Measurements from ENCODE around the gene PKDCC.
A peak's percentile ranks its signal among the peaks of the same experiment; 100 is the strongest.

PKDCC gene

DNA sequence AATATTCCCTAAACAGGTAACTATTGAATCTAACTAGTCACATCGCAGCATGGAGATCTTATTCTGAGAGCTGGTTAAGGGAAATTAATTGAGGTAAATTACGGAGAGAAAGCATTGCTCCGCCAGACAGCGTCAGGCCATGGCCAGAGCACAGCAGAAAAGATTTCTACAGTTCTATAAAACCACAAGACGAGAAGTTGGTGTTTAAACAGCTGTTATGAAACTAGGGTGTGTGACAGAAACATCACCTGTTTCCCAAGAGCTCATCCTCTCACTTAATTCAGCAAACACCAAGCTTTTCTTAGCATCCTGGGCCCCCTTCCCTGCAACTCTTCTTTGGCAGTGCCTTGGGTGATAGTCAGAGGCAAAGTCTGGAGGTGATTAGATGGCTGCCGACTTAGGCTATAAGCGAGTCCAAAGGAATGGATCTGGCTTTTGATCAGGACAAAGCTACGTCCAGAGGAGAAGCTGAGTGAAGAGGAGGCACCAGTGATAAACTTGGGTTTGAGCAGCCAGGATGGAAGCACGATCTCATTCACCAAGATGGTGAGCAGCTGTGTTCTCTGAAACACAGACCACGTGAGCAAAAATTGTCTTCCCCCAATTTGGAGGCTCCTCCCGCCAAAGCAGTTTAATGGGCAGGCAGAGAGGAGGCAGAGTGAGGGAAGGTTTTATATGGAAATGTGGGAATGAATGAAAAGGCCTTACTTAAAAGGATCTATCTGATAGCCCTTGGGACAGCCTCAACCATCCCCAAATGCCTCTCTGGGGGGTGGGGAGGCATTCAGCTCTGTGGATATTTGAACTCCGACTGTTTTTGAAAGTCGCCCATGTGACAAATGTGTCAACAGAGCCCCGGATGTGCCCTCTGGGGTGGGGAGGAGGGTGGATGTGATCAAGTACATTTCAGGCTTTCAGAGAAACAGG lies 57.8 kb downstream of the PKDCC start:
- DNase-seq (ENCODE audit: low read depth) = peak; percentile 55

DNA sequence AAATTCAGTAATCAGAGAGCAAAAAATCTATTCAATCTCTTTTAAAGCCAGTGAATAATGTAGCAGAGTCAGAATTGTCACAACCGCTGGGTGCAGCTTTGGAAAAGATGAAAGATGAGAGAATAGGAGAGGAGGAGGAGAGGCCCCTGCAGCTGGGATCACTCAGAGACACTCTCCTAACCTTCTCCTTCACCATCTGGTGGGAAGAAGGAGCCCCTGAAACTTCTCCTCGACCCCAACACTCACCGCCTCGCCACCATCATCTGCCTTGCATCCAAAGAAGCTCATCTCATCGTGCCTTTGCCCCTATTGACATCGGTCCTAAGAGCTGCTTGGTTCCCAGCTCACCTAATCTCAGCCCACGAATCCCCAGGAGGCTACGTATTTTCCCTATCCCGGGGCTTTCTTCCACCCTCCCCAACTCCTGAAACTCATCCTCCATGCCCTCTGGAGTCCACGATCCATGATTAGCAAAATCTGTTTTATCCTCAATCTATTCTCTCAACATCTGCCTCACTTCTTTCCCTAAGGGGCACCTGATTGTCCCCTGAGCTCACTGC lies 58.5 kb downstream of the PKDCC start:
- no peak for DNase-seq (ENCODE audit: low read depth)

DNA sequence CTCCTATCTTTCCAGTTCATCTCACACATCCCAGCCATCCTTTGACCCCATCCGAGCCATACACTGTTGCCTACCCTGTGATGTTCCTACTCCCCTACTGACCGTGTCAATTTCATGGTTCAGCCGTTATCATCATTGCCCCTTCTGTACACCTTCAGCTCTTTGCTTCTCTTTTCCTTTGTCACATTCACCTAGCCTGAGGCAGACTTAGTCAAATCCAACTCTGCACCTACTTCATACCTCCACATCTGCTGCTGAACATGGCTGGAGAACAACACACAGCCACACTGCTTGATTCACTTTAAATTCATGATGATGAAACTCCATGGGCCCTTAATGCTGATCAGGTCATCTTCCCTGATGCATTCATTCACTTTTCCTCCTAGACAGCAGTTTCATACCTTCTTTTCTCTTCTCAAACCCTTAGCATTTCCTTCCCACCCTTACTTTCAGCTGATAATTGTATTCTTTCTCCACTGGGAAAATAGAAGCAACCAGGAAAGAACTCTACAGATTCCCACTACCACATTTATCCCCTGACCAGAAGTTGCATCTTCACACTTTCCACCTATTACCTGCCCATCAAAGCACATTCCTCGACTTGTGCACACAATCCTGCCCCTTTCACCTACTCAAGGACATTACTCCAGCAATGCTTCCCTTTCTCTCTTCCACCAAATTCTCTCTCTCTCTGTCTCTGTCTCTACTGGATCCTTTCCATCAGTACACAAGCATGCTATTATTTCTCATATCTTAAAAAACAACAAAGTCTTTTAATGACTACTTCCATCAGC lies 59.6 kb downstream of the PKDCC start:
- DNase-seq (ENCODE audit: low read depth) = no peak

Data from stimulated activated CD8-positive, alpha-beta memory T cell treated with anti-CD3 and anti-CD28 coated beads, Interleukin-15, amount 100 ng/mL, for 1 hour (primary cell).